Esophagus muscularis mucosa (tissue), 4 donors: ENCODE results near the gene EN1.

ENCODE experiments used
- CTCF ChIP-seq, 3 experiments: fragments of 200-600 bp in 2 of 3; fragments of 450-650 bp in 1 of 3; sonication (generic) in 2 of 3; IDR thresholded peaks; one replicate each; pipeline ENCODE4 v1.5.1; 2017 to 2019; ENCODE audit warnings: antibody characterized with exemption in 3 of 3, mild to moderate bottlenecking in 2 of 3, moderate library complexity in 1 of 3
- EP300 ChIP-seq: sonication (generic); formaldehyde crosslinking; IDR thresholded peaks from one replicate; pipeline ENCODE4 v1.6.1; 2017; ENCODE audit warnings: antibody characterized with exemption
- POLR2A ChIP-seq: fragments of 450-650 bp; IDR thresholded peaks from one replicate; pipeline ENCODE4 v1.6.1; 2017; ENCODE audit warnings: antibody characterized with exemption, moderate library complexity, mild to moderate bottlenecking, low read depth
- POLR2AphosphoS5 ChIP-seq, 2 donors: sonication (generic); formaldehyde crosslinking; IDR thresholded peaks; one replicate each; pipeline ENCODE4 v1.6.1; 2017; ENCODE audit warnings: antibody characterized with exemption in 2 of 2

GRCh38 chr2:118856978-118857676 lies 9.7 kb upstream of the EN1 start:
- TF ChIP-seq CTCF (IDR thresholded peaks at IDR 0.05) (no peak), POLR2A (no peak), POLR2AphosphoS5 (IDR thresholded peaks at IDR 0.05) (no peak), EP300 (no peak)
